CD8-positive, alpha-beta memory T cell (primary cell): Measurements from ENCODE around the gene ZBTB42. TPM values are rescaled to one million over a fixed set of nuclear protein-coding genes. Genes with fewer than 3 reads are reported as not detected.
"Not testable (repeated sequence)": the region's sequence is repeated elsewhere in the genome, so short reads cannot be mapped to it uniquely, and the experiment has no call there.

ENCODE experiments used
- CTCF ChIA-PET: fragments of 350-600 bp; sonication (Branson Sonifier 250); formaldehyde crosslinking; loops from one replicate; lab custom pipeline; 2021; ENCODE audit warnings: antibody characterized with exemption; lab: Charles Lee
- POLR2A ChIA-PET: fragments of 350-600 bp; sonication (Branson Sonifier 250); formaldehyde crosslinking; loops from one replicate; lab custom pipeline; 2021; ENCODE audit warnings: antibody characterized with exemption; lab: Charles Lee
- DNase-seq, 5 donors: peaks; one replicate each; pipeline versions ENCODE4 v3.0.0 to v3.0.0-alpha.2; 2020 to 2022; ENCODE audit warnings: mixed read lengths in 1 of 5
- H3K27ac ChIP-seq: one replicate; pipeline ENCODE4 v1.7.0; 2013; ENCODE audit warnings: low read depth, mild to moderate bottlenecking, low read length, moderate library complexity
- H3K27me3 ChIP-seq: 2 replicates; pipeline ENCODE4 v1.7.0; 2013; ENCODE audit warnings: low read length, mild to moderate bottlenecking; ENCODE audit not compliant: insufficient read depth, poor library complexity, severe bottlenecking
- H3K36me3 ChIP-seq: 2 replicates; pipeline ENCODE4 v1.7.0; 2013; ENCODE audit warnings: mild to moderate bottlenecking, low read length, moderate library complexity; ENCODE audit not compliant: insufficient read depth
- H3K4me1 ChIP-seq: 2 replicates; pipeline ENCODE4 v1.7.0; 2013; ENCODE audit warnings: mild to moderate bottlenecking, low read length, moderate library complexity; ENCODE audit not compliant: insufficient read depth
- H3K4me3 ChIP-seq: 2 replicates; pipeline ENCODE4 v1.7.0; 2013; ENCODE audit warnings: mild to moderate bottlenecking, low read length
- H3K9me3 ChIP-seq: 2 replicates; pipeline ENCODE4 v1.7.0; 2013; ENCODE audit warnings: mild to moderate bottlenecking, low read length
- H3K27ac Mint-ChIP-seq, 8 donors: one replicate each; pipeline ENCODE4 v1.8.0; 2020 to 2021; ENCODE audit warnings: mixed read lengths in 8 of 8, mild to moderate bottlenecking in 6 of 8, inconsistent platforms in 3 of 8, moderate library complexity in 3 of 8
- H3K27me3 Mint-ChIP-seq, 2 donors: one replicate each; pipeline ENCODE4 v1.8.0; 2020 to 2021; ENCODE audit warnings: mixed read lengths in 2 of 2, mild to moderate bottlenecking in 1 of 2, moderate library complexity in 1 of 2
- H3K36me3 Mint-ChIP-seq, 3 donors: one replicate each; pipeline ENCODE4 v1.8.0; 2020 to 2021; ENCODE audit warnings: mixed read lengths in 3 of 3, inconsistent platforms in 1 of 3, mild to moderate bottlenecking in 1 of 3
- H3K4me1 Mint-ChIP-seq, 3 donors: one replicate each; pipeline ENCODE4 v1.8.0; 2020 to 2021; ENCODE audit warnings: mixed read lengths in 3 of 3, inconsistent platforms in 1 of 3, mild to moderate bottlenecking in 1 of 3
- H3K4me3 Mint-ChIP-seq, 7 donors: one replicate each; pipeline ENCODE4 v1.8.0; 2020 to 2021; ENCODE audit warnings: mixed read lengths in 7 of 7, mild to moderate bottlenecking in 6 of 7, moderate library complexity in 4 of 7, inconsistent platforms in 2 of 7
- H3K9me3 Mint-ChIP-seq, 5 donors: one replicate each; pipeline ENCODE4 v1.8.0; 2020 to 2022; ENCODE audit warnings: mixed read lengths in 5 of 5, mild to moderate bottlenecking in 3 of 5, moderate library complexity in 2 of 5, inconsistent platforms in 1 of 5
- polyA plus RNA-seq: library from polyadenylated mRNA; unstranded; fragments of 300-500 nt; fragmentation: Illumina TruSeq; gene quantifications from one replicate; pipeline ENCODE4 v1.2.3, GENCODE V29; 2021
- total RNA-seq, 2 experiments: library from RNA; stranded (reverse); gene quantifications; one replicate each; pipeline ENCODE4 v1.2.3, GENCODE V29; 2021

Gene ZBTB42
- total and polyA plus RNA-seq, 3 experiments from 2014 or later: 2.7 to 3.5 (median 3.3) TPM

GRCh38 chr14:104805941-104806624 lies 5.2 kb downstream of the ZBTB42 start:
- CTCF ChIA-PET: no interaction called here
- Mint-ChIP-seq H3K4me3 (peak overlapping the region in 1 of 7 donors; percentile 42), H3K9me3 (no peaks in the 10 kb centered on the region), H3K4me1 (peaks cover 0 to 28% (median 10%) of the 10 kb centered on the region in 3 donors), H3K27ac (peak overlapping the region in 1 of 8 donors; percentile 20), H3K27me3 (no peaks in the 10 kb centered on the region), H3K36me3 (peaks cover 0 to 2% (median 0%) of the 10 kb centered on the region in 3 donors)
- H3K27me3 ChIP-seq: no peaks in the 10 kb centered on the region
- H3K4me3 ChIP-seq: no peak overlapping the region
- H3K9me3 ChIP-seq: no peaks in the 10 kb centered on the region
- no peak for DNase-seq
- H3K4me1 ChIP-seq: peaks cover 15% of the 10 kb centered on the region
- no peaks in the 10 kb centered on the region for H3K36me3 ChIP-seq
- POLR2A ChIA-PET: no interaction called here
- H3K27ac ChIP-seq: no peak overlapping the region

- Histone ChIP-seq H3K27me3 (no peaks in the 10 kb centered on the region), H3K9me3 (no peaks in the 10 kb centered on the region), H3K4me1 (peaks cover 8% of the 10 kb centered on the region), H3K36me3 (no peaks in the 10 kb centered on the region), H3K4me3 (no peak overlapping the region), H3K27ac (no peak overlapping the region)
- Mint-ChIP-seq H3K27ac (peak overlapping the region in 1 of 8 donors; percentile 20), H3K4me1 (peaks cover 0 to 21% (median 4%) of the 10 kb centered on the region in 3 donors), H3K27me3 (no peaks in the 10 kb centered on the region), H3K9me3 (no peaks in the 10 kb centered on the region), H3K36me3 (no peaks in the 10 kb centered on the region), H3K4me3 (peak overlapping the region in 1 of 7 donors; percentile 42)
- CTCF ChIA-PET: no interaction called here
- POLR2A ChIA-PET: no interaction called here
- no peak for DNase-seq
These were observed 5.9 kb downstream of the ZBTB42 start for GRCh38 chr14:104806625-104807465.

- DNase-seq: no peak
- POLR2A ChIA-PET: no interaction called here
- Mint-ChIP-seq H3K36me3 (no peaks in the 10 kb centered on the region), H3K27me3 (no peaks in the 10 kb centered on the region), H3K27ac (no peak overlapping the region), H3K4me1 (peaks cover 2 to 8% (median 4%) of the 10 kb centered on the region in 3 donors), H3K4me3 (no peak overlapping the region), H3K9me3 (no peaks in the 10 kb centered on the region)
- no peaks in the 10 kb centered on the region for H3K27me3 ChIP-seq
- H3K27ac ChIP-seq: no peak overlapping the region
- H3K9me3 ChIP-seq: no peaks in the 10 kb centered on the region
- no peak overlapping the region for H3K4me3 ChIP-seq
- no peaks in the 10 kb centered on the region for H3K4me1 ChIP-seq
- no peaks in the 10 kb centered on the region for H3K36me3 ChIP-seq
- CTCF ChIA-PET: no interaction called here
These were observed 7.6 kb downstream of the ZBTB42 start for GRCh38 chr14:104808456-104808855.

- H3K4me3 ChIP-seq: no peak overlapping the region
- H3K36me3 ChIP-seq: no peaks in the 10 kb centered on the region
- POLR2A ChIA-PET: interaction anchor here (1.2 kb wide), 1 partner anchor 10 kb away, joined by 5 read pairs; the partner anchor contains the start of gene ZBTB42
- Mint-ChIP-seq H3K4me3 (no peak overlapping the region), H3K27me3 (no peaks in the 10 kb centered on the region), H3K36me3 (no peaks in the 10 kb centered on the region), H3K4me1 (peaks cover 14 to 16% (median 14%) of the 10 kb centered on the region in 3 donors), H3K9me3 (no peaks in the 10 kb centered on the region), H3K27ac (no peak overlapping the region)
- H3K4me1 ChIP-seq: peaks cover 10% of the 10 kb centered on the region
- CTCF ChIA-PET: interaction anchor here (1.0 kb wide), 1 partner anchor 15 kb away, joined by 3 read pairs; no protein-coding TSS in a partner anchor
- no peak overlapping the region for H3K27ac ChIP-seq
- H3K27me3 ChIP-seq: no peaks in the 10 kb centered on the region
- no peak for DNase-seq
- H3K9me3 ChIP-seq: no peaks in the 10 kb centered on the region
These were observed 9.4 kb downstream of the ZBTB42 start for GRCh38 chr14:104810316-104810715.

GRCh38 chr14:104813286-104813685 lies 12.4 kb downstream of the ZBTB42 start:
- ChIA-PET CTCF (interaction anchor here (0.8 to 1.9 kb wide), 3 partner anchors 13 to 45 kb away, joined by 3 to 6 read pairs (median 3); no protein-coding TSS in a partner anchor), POLR2A (interaction anchor here (1.2 kb wide), 1 partner anchor 61 kb away, joined by 3 read pairs; no protein-coding TSS in a partner anchor)
- H3K36me3 Mint-ChIP-seq: peaks cover 0 to 7% (median 0%) of the 10 kb centered on the region in 3 donors
- no peaks in the 10 kb centered on the region for H3K9me3 Mint-ChIP-seq
- Histone ChIP-seq H3K27ac (no peak overlapping the region), H3K4me1 (peaks cover 22% of the 10 kb centered on the region), H3K9me3 (no peaks in the 10 kb centered on the region), H3K36me3 (no peaks in the 10 kb centered on the region), H3K4me3 (no peak overlapping the region), H3K27me3 (no peaks in the 10 kb centered on the region)
- H3K27ac Mint-ChIP-seq: peak overlapping the region in 2 of 8 donors; percentile 11 to 95
- no peaks in the 10 kb centered on the region for H3K27me3 Mint-ChIP-seq
- H3K4me1 Mint-ChIP-seq: peaks cover 20 to 29% (median 21%) of the 10 kb centered on the region in 3 donors
- DNase-seq: no peak
- peak overlapping the region in 3 of 7 donors; percentile 4 to 80 (median 49) for H3K4me3 Mint-ChIP-seq

GRCh38 chr14:104814701-104815100 lies 13.8 kb downstream of the ZBTB42 start:
- H3K9me3 ChIP-seq, H3K27me3 Mint-ChIP-seq, DNase-seq, H3K4me3 ChIP-seq, H3K9me3 Mint-ChIP-seq, H3K36me3 ChIP-seq, H3K27me3 ChIP-seq, H3K36me3 Mint-ChIP-seq, H3K27ac ChIP-seq: not testable (repeated sequence)
- H3K4me1 Mint-ChIP-seq: peaks cover 20 to 29% (median 21%) of the 10 kb centered on the region in 3 donors
- ChIA-PET CTCF (interaction anchor here (1.9 kb wide), 1 partner anchor 12 kb away, joined by 6 read pairs; no protein-coding TSS in a partner anchor), POLR2A (interaction anchor here (0.7 kb wide), 1 partner anchor 48 kb away, joined by 5 read pairs; no protein-coding TSS in a partner anchor)
- H3K4me1 ChIP-seq: peaks cover 22% of the 10 kb centered on the region
- H3K27ac Mint-ChIP-seq: peak overlapping the region in 7 of 8 donors; percentile 24 to 95 (median 93)
- H3K4me3 Mint-ChIP-seq: peak overlapping the region; percentile 88 to 94 (median 90)

GRCh38 chr14:104816616-104816884 lies 15.6 kb downstream of the ZBTB42 start:
- peak overlapping the region; percentile 74 for H3K27ac ChIP-seq
- no peak for DNase-seq
- ChIA-PET POLR2A (no interaction called here), CTCF (interaction anchor here (0.9 kb wide), 1 partner anchor 48 kb away, joined by 3 read pairs; no protein-coding TSS in a partner anchor)
- peaks cover 20 to 29% (median 21%) of the 10 kb centered on the region in 3 donors for H3K4me1 Mint-ChIP-seq
- H3K27ac Mint-ChIP-seq: peak overlapping the region; percentile 79 to 99 (median 94)
- H3K9me3 Mint-ChIP-seq: no peaks in the 10 kb centered on the region
- H3K9me3 ChIP-seq: no peaks in the 10 kb centered on the region
- H3K4me1 ChIP-seq: peaks cover 22% of the 10 kb centered on the region
- no peaks in the 10 kb centered on the region for H3K27me3 ChIP-seq
- peak overlapping the region; percentile 88 for H3K4me3 ChIP-seq
- peaks cover 0 to 8% (median 0%) of the 10 kb centered on the region in 3 donors for H3K36me3 Mint-ChIP-seq
- no peaks in the 10 kb centered on the region for H3K27me3 Mint-ChIP-seq
- H3K4me3 Mint-ChIP-seq: peak overlapping the region; percentile 88 to 94 (median 90)
- no peaks in the 10 kb centered on the region for H3K36me3 ChIP-seq
